ENCODE measurements around the gene HMX2. TPM values are rescaled to one million over a fixed set of nuclear protein-coding genes. Genes with fewer than 3 reads are reported as not detected.

The HMX2 gene
- total RNA-seq, 1 experiment from 2014 or later: not detected

DNA sequence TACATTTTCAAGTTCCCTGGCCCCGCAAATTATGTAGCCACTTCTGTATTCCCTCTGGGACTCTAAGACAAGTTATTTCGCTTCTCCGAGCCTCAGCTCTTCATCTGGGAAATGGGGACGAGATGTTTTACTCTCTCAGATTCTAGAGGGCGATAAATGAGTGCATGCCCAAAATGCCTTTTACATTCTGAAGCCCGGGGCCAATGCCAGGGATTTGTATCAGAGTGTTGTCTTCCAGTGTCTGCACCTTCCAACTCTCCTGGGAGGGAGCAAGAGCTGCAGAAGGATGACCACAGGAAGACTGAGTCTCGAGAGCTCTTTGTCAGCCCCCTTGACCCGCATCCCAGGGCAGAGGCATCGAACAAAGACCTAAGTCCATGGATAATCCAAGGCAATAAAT lies 46.1 kb downstream of the HMX2 start:
- no peak for TF ChIP-seq CTCF (IDR thresholded peaks at IDR 0.05; ENCODE audit: unreplicated experiment)
- H3K27me3 Mint-ChIP-seq (ENCODE audit: insufficient read depth, unreplicated experiment): no peaks in the 10 kb centered on the region
- BruUV-seq (replicated peaks): no TSS peak
- intact Hi-C loops (cut with micrococcal nuclease): no loop called here
- no peaks in the 10 kb centered on the region for H3K4me1 Mint-ChIP-seq (ENCODE audit: insufficient read depth, unreplicated experiment)
- H3K9me3 Mint-ChIP-seq (ENCODE audit: unreplicated experiment): no peaks in the 10 kb centered on the region
- POLR2A ChIA-PET: no interaction called here
- H3K27ac Mint-ChIP-seq (ENCODE audit: low read depth, unreplicated experiment): no peak overlapping the region
- H3K4me3 Mint-ChIP-seq (ENCODE audit: unreplicated experiment): no peak overlapping the region
- H3K36me3 Mint-ChIP-seq (ENCODE audit: insufficient read depth, unreplicated experiment): no peaks in the 10 kb centered on the region
- no peak for DNase-seq (ENCODE audit: unreplicated experiment)
- CTCF ChIA-PET: no interaction called here

Other genes with a start within 250 kb of the HMX2 start
- gene FAM24A, start 237.5 kb upstream of the HMX2 start, total RNA-seq (2022): not detected in 2 replicates
- 11.7 and 13.6 TPM in 2 replicates for gene C10orf88, start 193.9 kb upstream of the HMX2 start, total RNA-seq (2022)
- 6.5 and 8.3 TPM in 2 replicates for gene PSTK, start 167.7 kb upstream of the HMX2 start, total RNA-seq (2022)
- 10.3 and 16.4 TPM in 2 replicates for gene IKZF5, start 139.3 kb upstream of the HMX2 start, total RNA-seq (2022)
- gene ACADSB, start 139.1 kb upstream of the HMX2 start, total RNA-seq (2022): 11.9 and 15.7 TPM in 2 replicates
- gene HMX3, start 12.2 kb upstream of the HMX2 start, total RNA-seq (2022): not detected in 2 replicates
- gene BUB3, start 6.3 kb downstream of the HMX2 start, total RNA-seq (2022): 185 and 197 TPM in 2 replicates